GM21390 (cell line): ENCODE measurements around the gene ANKMY1.
"Not testable (repeated sequence)": the region's sequence is repeated elsewhere in the genome, so short reads cannot be mapped to it uniquely, and the experiment has no call there.

Source experiments
- ATAC-seq: cut with Tn5 transposase; IDR thresholded peaks from one replicate; pipeline ENCODE4 v1.9.1; 2021; ENCODE audit not compliant: unreplicated experiment

Gene ANKMY1

DNA sequence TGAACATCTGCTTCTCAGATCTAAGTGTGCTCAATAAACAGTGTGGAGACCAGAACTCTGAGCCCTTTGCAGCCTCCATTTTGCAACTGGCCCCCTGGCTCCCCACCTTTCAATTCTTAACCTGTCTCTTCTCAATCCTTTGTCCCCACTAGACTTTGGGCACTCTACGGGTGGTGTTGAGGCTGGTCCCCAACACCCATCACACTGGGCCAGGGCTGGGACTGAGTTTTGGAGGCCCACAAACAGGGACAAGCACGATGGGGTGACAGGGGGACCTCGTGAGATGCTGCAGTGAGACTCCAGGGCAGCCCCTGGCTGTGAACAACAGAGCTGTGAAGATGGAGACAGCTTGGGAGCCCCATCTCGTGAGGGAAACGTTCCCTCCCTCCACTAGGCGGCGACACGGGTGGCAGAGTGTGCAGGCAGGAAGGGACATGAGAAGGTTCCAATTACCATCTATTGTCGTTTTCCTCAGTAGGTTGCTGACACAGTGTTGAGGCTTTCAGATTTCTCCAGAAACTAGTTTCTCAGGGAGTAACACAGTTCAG lies 1.2 kb downstream of the ANKMY1 start:
- no peak for ATAC-seq

DNA sequence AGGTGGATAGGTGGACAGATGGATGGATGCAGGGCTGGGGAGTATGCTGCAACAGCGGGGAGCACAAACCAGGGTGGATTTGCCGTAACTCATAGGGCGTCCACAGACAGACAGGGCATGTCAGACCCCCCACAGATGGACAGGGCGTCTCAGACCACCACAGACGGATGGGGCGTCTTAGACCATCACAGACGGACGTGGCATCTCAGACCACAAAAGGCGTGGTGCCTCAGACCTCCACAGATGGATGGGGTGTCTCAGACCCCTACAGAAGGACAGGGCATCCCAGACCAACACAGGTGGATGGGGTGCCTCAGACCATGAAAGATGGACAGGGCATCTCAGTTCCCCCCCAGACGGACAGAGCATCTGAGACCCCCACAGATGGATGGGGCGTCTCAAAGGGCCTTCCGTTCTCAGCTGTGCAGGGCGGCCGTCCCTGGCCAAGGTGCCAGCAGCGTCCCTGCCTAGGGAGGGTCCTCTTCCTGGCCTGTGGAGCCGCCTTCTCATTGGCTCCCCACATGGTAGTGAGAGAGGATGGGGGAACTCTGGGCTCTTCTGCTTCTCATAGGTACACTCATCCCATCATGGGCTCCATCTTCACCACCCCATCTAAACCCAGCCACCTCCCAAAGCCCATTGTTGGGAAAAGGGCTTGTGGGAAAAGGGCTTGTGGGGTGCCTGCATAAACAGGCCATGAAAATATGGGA lies 2.1 kb downstream of the ANKMY1 start:
- no peak for ATAC-seq

DNA sequence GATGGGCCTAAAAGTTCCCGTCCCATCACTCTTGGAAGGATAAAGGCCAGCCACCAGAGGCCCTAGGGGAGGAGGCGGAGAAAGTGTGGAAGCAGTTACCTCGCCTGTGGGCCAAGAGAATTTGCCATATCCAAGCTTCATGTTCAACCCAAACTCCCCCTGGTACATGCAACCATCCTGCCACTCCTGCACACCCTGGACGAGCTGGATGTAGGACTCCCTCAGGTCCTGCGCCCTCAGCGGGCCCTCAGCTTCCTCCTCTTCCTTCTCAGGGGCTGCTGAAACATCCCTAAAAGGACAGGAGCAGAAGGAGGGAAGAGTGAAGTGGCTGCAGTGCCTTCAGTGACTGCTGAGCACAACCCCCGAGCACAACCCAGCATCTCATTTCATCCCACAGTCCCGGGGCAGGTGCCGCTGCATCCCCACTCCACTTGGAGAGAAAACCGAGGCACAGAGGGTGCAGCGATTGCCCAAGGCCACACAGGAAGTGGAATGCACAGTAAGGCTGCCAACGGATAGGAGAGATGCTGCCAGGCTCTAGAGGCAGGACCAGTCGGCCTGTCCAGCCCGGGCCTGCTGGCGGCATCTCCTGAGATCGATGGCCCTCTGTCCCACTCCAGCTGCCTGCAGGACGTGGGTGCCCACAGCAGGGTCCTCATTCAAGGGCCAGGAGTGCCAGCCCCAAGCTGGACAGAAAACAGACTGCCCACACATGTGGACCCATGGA lies 2.9 kb downstream of the ANKMY1 start:
- no peak for ATAC-seq

DNA sequence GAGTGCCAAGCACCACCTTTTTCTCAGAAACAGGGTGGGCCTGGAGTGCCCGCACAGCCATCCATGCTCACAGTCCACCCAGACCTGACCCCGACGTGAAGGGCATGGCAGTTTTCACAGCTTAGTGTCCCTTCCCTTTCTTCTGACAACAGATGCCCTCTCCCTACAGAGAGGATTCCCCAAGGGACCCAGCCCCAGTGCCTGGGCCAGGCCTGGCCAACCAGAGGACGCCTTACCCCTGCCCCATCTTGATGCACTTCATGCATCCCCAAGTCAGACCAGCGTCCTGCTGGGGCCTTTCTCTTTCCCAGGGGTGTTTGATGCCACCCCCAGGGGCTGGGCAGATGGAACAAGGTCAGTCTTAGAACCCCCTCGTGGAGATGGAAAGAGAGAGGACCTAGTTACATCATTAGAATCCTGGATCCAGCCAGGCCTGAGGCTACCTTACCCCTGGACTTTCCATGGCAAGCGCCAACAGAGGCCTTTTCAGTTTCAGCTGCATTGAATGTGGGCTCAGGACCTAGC lies 3.8 kb downstream of the ANKMY1 start:
- no peak for ATAC-seq

DNA sequence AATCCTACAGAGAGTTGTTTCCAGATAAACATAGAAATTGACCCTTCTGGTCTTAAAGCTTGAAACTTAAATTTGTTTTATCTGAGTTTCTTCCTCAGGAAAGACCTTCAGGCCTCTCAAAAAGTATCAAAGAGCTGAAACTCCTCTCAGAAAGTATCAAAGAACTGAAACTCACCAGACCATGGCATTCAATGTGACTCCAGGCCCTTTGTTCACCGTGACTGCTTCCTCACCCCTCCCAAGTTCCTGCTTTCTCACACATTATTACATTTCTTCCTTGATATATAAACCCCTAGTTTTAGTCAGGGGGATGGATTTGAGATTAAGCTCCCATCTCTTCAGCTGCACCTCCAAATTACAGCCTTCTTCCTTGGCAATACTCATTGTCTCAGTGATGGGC lies 6.0 kb downstream of the ANKMY1 start:
- ATAC-seq = no peak

DNA sequence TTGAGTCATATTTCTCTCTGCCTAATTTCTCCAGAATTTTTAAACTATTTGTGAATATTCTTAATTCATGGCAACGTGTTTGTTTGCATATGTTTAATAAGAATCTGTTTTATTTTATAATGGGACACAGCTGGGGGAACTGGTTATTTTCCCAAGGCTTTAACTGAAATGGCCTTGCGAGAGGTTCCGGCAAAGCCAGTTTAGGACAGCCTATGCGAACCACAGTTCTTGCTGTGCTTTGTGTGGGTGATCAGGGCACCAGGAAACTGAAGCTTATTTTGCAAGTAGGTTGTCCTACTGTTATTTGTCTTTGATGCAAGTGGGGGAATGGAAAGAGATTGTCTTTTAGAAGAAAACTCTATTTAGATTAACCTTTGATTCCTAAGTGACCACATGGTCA lies 6.5 kb downstream of the ANKMY1 start:
- ATAC-seq = no peak

DNA sequence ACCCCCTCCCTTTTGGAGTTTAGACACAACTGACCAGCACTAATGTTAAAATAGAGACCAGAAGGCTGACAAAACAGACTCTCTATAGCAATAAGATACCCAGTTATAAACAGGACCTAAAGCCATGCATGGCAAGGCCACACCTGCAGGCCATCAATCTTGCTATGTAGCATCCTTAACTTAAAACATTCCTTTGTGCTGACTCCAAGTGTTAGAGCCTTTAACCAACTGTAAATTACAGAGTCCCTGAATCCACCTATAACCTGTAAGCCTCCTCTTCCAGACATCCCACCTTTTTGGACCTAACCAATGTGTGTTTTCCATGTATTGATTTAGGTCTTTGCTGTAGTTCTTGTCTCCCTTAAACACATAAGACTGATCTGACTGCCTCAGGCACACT lies 17.9 kb downstream of the ANKMY1 start:
- no peak for ATAC-seq

DNA sequence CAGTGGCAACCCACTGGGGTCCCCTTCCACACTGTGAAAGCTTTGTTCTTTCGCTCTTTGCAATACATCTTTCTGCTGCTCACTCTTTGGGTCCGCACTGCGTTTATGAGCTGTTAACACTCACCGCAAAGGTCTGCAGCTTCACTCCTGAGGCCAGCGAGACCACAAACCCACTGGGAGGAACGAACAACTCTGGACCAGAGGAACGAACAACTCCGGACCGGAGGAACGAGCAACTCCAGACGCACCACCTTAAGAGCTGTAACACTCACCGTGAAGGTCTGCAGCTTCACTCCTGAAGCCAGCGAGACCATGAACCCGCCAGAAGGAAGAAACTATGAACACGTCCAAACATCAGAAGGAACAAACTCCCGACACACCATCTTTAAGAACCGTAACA lies 18.7 kb downstream of the ANKMY1 start:
- ATAC-seq = not testable (repeated sequence)

DNA sequence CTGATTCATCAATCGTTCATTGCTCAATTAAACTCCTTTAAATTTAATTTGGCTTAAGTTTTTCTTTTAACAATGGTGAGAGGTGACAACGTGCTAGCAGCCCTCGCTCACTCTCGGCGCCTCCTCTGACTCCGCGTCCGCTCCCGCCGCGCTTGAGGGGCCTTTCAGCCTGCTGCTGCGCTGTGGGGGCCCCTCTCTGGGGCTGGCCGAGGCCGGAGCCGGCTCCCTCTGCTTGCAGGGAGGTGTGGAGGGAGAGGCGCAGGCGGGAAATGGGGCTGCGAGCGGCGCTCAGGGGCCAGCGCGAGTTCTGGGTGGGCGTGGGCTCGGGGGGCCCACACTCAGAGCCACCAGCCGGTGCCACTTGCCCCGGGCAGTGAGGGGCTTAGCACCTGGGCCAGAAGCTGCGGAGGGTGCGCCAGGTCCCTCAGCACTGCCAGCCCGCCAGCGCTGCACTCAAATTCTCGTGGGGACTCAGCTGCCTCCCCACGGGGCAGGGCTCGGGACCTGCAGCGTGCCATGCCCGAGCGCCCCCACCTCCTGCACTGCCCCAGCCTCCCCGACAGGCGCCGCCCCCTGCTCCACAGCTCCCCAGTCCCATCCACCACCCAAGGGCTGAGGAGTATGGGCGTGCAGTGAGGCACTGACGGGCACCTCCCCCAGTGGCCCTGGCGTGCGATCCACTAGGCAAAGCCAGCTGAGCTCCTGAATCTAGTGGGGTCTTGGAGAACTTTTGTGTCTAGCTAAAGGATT lies 19.6 kb downstream of the ANKMY1 start:
- ATAC-seq = no peak

DNA sequence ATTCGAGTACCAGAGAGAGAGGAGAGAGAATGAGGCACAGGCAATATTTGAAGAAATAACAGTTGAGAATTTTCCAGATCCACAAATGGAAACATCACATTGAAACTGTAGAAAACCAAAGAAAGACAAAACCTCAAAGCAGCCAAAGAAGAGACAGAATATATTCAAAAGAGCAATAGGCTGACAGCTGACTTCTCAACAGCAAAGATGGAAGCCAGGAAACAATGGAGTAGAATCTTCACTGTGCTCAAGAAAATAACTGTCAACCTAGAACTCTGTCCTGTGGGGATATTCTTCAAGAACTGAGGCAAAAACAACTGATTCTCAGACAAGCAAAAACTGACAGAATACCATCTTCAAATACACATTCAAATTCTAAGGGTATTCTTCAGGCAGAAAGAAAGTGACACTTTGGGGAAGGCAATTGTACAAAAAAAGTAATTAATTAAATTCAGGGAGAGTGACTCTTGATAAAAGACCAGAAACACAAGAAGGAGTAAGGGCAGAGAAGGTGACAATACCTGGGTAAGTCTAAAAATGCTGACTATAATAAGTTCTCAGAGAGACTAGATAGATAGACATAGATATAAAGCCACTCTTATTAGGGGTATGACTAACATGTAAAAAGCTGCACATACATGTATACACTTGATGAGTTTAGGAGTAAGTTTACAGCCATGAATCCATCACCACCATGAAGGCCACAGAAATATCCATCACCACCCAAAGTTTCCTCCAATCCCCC lies 25.6 kb downstream of the ANKMY1 start:
- no peak for ATAC-seq

DNA sequence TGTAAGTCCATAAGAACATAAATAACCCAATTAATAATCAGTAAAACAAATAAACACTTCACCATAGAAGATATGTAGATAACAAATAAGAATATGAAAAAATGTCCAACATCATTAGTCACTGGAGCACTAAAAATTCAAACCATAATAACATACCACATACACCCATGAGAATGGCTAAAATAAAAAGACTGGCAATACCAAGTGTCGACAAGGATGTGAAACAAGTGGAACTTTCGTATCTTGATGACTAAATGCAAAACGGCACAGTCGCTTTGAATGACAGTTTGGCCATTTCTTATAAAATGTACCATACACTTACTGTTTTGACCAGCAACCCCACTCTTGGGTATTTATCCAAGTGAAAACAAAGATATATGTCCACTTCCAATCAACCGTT lies 26.8 kb downstream of the ANKMY1 start:
- no peak for ATAC-seq

DNA sequence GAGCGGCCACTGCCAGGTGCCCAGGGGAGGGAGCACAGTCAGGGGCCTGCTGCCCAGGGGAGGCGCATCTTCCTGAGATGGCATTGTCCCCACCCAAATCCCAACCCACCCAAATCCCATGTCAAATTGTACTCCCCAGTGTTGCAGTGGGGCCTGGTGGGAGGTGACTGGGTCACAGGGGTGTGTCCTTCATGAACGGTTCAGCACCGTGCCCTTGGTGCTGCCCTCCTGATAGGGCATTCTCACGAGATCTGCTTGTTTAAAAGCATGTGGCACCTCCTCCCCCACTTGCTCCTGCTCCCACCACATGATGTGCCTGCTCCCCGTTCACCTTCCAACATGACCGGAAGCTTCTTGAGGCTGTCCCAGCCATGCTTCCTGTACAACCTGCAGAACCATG lies 27.6 kb downstream of the ANKMY1 start:
- no peak for ATAC-seq

DNA sequence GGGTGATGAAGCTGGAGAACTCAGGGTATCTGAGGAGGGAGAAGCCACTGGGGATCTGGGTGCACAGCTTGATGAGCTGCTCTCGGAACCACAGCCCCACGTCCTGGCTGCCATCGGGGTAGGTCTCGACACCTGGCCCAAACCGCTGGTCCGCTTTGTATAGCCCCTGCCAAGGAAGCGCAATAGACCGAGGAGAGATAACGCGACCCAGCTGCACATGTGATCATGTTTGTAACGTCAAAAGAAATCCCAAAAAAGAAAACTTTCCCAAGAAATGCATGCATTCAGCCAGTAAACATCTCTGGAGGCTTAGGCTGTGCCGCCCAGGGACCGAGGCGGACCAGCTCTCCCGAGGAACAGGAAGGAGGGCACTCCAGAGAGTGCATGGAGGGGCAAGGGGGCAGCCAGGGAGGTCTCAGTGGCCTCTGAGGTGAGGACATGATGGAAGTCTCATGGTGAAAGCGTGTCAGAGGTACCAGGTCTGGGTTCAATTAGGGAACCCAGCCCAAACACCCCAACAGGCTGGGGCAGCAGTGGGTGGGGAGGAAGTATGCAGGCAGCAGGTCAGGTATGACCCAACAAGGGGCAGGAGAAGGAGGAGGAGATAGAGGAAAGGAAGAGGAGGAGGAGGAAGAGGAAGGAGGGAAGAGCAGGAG lies 28.3 kb downstream of the ANKMY1 start:
- ATAC-seq = no peak

DNA sequence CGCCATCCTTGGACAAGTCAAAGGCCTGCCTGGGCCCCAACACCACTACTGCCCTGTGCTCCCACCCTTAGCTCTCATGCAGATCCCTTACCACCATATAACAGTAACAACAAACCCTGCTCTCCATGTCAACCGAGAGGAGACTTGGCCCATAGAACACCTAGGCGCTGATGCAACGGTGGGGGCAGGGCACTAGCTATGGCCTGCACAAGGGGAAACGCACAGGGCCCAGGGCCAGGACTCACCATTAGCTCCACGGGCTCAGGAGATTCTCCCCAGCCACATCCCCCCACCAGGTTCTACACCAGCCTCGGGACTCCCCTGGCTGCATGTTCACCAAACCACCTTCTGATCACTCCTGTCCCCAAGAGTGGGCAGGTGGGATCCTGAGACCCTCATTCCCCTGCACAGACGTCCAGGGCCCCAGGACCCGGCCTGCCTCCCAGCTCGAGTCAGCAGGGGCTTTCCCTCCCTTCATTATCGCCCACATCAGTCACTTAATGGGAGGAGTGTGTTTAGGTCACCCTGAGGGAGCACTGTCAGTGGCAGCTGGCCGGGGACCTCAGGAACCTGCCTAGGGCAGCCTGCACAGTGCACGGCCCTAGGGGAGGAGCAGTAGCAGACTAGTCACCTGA lies 29.3 kb downstream of the ANKMY1 start:
- ATAC-seq = no peak

DNA sequence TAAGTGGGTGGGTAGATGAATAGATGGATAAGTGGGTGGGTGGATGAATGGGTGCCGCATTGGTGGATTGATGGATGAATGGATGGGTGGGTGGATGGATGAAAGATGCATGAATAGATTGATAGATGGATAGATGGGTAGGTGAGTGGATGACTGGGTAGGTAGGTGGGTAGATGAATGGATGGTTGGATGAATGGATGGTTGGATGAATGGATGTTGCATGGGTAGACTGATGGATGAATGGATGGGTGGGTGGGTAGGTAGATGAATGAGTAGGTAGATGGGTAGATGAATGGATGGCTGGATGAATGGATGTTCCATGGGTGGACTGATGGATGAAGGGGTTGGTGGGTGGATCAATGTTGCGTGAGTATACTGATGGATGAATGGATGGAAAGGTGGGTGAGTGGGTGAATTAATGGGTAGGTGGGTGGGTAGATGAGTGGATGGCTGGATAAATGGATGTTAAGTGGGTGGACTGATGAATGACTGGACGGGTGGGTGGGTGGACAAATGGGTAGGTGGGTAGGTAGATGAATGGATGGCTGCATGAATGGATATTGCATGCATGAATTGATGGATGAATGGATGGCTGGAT lies 30.5 kb downstream of the ANKMY1 start:
- ATAC-seq = no peak

DNA sequence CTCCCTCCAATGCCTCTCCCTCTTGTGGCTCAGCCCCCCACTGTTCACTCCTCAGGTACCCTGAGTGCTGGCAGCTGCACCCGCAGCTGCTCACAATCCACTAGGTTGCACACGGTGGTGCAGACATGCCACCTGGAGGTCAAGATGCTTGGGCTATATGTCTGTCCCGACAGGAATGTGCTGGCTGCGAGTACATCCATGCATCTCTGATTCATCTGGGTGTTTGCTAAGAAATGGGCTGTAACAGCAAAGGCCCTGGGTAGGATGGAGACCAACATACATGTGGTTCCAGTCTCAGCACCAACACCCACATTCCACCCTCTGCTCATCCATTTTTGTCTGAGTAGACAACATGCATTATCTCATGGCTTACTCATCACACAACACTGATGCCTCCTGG lies 31.3 kb downstream of the ANKMY1 start:
- no peak for ATAC-seq

DNA sequence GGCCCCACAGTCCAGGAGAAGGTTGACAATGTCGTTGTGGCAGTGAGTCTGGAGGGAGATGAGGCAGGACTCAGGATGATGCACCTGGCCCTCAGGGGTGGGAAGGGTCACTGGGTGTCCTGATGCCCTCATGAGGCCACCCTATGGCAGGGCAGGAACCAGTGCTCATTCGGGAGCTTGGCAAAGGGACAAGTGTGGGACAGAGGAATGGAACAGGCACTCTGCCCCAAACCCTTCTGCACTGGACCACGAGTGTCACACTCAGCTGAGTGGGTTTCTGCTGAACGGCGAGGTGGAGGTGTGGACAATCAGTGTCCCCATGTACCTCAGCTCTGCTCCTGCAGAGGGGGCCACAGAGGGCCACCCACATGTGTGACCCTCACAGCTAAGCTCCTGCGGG lies 32.0 kb downstream of the ANKMY1 start:
- ATAC-seq = no peak

DNA sequence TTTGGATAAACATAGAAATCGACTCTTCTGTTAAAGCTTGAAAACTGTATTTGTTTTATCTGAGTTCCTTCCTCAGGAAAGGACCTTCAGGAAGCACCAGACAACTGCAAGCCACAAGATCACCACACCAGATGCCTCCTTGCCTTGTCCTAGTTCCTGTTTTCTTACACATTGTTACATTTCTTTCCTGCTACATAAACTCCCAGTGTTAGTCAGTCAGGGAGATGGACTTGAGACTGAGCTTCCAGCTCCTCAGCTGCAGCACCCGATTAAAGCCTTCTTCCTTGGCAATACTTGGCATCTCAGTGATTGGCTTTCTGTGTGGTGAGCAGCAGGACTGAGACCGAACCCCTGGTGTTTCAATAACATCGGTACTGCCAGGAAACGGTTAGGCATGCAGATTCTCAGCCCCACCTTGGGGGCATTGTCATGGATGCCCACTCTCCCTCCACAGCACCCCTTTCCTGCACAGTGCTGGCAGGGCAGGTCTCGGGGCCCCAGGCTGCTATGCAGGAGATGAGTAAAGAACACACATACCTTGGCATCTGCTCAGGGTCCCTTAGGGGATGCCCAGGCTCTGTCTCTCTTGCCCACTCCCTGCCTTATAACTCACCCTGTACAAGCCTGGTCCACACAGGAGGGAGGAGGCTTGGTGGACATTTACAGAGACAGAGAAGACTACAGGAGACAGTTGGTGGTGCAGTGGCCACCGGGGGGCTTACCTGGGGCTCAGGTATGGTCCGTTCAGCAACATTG lies 32.6 kb downstream of the ANKMY1 start:
- ATAC-seq = no peak
